Measurements from ENCODE around the gene MDC1.

The MDC1 gene

DNA sequence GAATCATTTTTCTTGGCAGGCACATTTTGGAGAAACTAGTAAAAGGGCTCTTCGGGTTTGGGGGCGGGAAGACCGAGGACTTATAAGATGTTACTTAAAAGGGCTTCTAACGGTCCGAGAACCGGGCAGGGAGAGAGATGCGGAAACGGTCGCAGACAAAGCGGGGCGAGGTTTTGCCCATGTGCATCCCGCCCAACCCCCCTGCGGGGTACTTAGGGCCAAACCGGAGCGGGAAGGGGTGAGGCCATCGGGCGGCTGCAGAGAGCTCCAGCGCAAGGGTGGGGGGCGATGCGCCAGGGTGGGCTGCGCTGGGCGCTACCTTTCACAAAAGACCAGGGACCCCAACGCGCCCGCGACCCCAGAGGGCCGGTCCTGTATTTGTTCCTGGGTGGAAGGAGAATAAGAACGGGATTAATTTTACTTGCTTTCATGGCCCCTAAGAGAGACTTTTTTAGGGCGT lies 3.7 kb upstream of the MDC1 start (continued):
- TF ChIP-seq, protein P1, sequence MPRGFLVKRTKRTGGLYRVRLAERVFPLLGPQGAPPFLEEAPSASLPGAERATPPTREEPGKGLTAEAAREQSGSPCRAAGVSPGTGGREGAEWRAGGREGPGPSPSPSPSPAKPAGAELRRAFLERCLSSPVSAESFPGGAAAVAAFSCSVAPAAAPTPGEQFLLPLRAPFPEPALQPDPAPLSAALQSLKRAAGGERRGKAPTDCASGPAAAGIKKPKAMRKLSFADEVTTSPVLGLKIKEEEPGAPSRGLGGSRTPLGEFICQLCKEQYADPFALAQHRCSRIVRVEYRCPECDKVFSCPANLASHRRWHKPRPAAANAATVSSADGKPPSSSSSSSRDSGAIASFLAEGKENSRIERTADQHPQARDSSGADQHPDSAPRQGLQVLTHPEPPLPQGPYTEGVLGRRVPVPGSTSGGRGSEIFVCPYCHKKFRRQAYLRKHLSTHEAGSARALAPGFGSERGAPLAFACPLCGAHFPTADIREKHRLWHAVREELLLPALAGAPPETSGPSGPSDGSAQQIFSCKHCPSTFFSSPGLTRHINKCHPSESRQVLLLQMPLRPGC (tag by site-specific recombination; IDR thresholded peaks at IDR 0.05) = no peak
- TF ChIP-seq KLF7 (tag by site-specific recombination; IDR thresholded peaks at IDR 0.05; ENCODE audit: borderline replicate concordance) (0 out of 2 replicates have a peak, but pooled peaks have one; percentile 22), ZNF623 (tag by site-specific recombination; IDR thresholded peaks at IDR 0.05) (no peak), FEZF1 (tag by site-specific recombination; IDR thresholded peaks at IDR 0.05) (no peak), ZNF701 (tag by site-specific recombination; IDR thresholded peaks at IDR 0.05) (no peak), ZNF214 (tag by site-specific recombination; IDR thresholded peaks at IDR 0.05; ENCODE audit: borderline replicate concordance) (no peak), ZBTB48 (tag by site-specific recombination; IDR thresholded peaks at IDR 0.05) (peak; percentile 62; the same call in 1 of the 2 replicates), GLIS2 (tag by site-specific recombination; IDR thresholded peaks at IDR 0.05) (peak; percentile 64), SCRT1 (tag by site-specific recombination; IDR thresholded peaks at IDR 0.05; ENCODE audit: borderline replicate concordance) (no peak), ZFP69B (tag by site-specific recombination; IDR thresholded peaks at IDR 0.05) (no peak), SETDB1 (IDR thresholded peaks at IDR 0.05; ENCODE audit: insufficient read length, low read length) (no peak), ZNF366 (tag by site-specific recombination; conservative IDR thresholded peaks at IDR 0.05) (no peak), KLF1 (tag by site-specific recombination; IDR thresholded peaks at IDR 0.05) (peak; percentile 65), ZNF548 (tag by site-specific recombination; IDR thresholded peaks at IDR 0.05) (peak; percentile 21; the same call in 1 of the 2 replicates), ZBTB7A (tag by site-specific recombination; IDR thresholded peaks at IDR 0.05; ENCODE audit: low read depth) (no peak), ZNF521 (tag by site-specific recombination; IDR thresholded peaks at IDR 0.05) (no peak), SP2 (tag by site-specific recombination; IDR thresholded peaks at IDR 0.05) (peak; percentile 65), ZSCAN30 (tag by site-specific recombination; IDR thresholded peaks at IDR 0.05) (0 out of 2 replicates have a peak, but pooled peaks have one; percentile 5), ZFP3 (tag by site-specific recombination; IDR thresholded peaks at IDR 0.05; ENCODE audit: low read depth) (no peak), ZNF426 (tag by site-specific recombination; IDR thresholded peaks at IDR 0.05) (0 out of 2 replicates have a peak, but pooled peaks have one; percentile 3), BCL11B (tag by site-specific recombination; IDR thresholded peaks at IDR 0.05; ENCODE audit: low read depth) (no peak), ZNF132 (tag by site-specific recombination; IDR thresholded peaks at IDR 0.05; ENCODE audit: borderline replicate concordance) (no peak), ZNF2 (tag by site-specific recombination; IDR thresholded peaks at IDR 0.05) (peak; percentile 18), EGR2 (tag by site-specific recombination; IDR thresholded peaks at IDR 0.05; ENCODE audit: low read depth) (no peak)
- TF ChIP-seq, protein P2, sequence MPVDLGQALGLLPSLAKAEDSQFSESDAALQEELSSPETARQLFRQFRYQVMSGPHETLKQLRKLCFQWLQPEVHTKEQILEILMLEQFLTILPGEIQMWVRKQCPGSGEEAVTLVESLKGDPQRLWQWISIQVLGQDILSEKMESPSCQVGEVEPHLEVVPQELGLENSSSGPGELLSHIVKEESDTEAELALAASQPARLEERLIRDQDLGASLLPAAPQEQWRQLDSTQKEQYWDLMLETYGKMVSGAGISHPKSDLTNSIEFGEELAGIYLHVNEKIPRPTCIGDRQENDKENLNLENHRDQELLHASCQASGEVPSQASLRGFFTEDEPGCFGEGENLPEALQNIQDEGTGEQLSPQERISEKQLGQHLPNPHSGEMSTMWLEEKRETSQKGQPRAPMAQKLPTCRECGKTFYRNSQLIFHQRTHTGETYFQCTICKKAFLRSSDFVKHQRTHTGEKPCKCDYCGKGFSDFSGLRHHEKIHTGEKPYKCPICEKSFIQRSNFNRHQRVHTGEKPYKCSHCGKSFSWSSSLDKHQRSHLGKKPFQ (tag by site-specific recombination; IDR thresholded peaks at IDR 0.05) = no peak
- TF ChIP-seq, protein P3, sequence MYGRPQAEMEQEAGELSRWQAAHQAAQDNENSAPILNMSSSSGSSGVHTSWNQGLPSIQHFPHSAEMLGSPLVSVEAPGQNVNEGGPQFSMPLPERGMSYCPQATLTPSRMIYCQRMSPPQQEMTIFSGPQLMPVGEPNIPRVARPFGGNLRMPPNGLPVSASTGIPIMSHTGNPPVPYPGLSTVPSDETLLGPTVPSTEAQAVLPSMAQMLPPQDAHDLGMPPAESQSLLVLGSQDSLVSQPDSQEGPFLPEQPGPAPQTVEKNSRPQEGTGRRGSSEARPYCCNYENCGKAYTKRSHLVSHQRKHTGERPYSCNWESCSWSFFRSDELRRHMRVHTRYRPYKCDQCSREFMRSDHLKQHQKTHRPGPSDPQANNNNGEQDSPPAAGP (tag by site-specific recombination; IDR thresholded peaks at IDR 0.05) = peak; percentile 24; the same call in 1 of the 2 replicates
- TF ChIP-seq, protein P4, sequence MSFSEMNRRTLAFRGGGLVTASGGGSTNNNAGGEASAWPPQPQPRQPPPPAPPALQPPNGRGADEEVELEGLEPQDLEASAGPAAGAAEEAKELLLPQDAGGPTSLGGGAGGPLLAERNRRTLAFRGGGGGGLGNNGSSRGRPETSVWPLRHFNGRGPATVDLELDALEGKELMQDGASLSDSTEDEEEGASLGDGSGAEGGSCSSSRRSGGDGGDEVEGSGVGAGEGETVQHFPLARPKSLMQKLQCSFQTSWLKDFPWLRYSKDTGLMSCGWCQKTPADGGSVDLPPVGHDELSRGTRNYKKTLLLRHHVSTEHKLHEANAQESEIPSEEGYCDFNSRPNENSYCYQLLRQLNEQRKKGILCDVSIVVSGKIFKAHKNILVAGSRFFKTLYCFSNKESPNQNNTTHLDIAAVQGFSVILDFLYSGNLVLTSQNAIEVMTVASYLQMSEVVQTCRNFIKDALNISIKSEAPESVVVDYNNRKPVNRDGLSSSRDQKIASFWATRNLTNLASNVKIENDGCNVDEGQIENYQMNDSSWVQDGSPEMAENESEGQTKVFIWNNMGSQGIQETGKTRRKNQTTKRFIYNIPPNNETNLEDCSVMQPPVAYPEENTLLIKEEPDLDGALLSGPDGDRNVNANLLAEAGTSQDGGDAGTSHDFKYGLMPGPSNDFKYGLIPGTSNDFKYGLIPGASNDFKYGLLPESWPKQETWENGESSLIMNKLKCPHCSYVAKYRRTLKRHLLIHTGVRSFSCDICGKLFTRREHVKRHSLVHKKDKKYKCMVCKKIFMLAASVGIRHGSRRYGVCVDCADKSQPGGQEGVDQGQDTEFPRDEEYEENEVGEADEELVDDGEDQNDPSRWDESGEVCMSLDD (tag by site-specific recombination; IDR thresholded peaks at IDR 0.05) = 0 out of 2 replicates have a peak, but pooled peaks have one; percentile 49
- TF ChIP-seq, protein P5, sequence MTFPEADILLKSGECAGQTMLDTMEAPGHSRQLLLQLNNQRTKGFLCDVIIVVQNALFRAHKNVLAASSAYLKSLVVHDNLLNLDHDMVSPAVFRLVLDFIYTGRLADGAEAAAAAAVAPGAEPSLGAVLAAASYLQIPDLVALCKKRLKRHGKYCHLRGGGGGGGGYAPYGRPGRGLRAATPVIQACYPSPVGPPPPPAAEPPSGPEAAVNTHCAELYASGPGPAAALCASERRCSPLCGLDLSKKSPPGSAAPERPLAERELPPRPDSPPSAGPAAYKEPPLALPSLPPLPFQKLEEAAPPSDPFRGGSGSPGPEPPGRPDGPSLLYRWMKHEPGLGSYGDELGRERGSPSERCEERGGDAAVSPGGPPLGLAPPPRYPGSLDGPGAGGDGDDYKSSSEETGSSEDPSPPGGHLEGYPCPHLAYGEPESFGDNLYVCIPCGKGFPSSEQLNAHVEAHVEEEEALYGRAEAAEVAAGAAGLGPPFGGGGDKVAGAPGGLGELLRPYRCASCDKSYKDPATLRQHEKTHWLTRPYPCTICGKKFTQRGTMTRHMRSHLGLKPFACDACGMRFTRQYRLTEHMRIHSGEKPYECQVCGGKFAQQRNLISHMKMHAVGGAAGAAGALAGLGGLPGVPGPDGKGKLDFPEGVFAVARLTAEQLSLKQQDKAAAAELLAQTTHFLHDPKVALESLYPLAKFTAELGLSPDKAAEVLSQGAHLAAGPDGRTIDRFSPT (tag by site-specific recombination; IDR thresholded peaks at IDR 0.05) = peak; percentile 27; the same call in 1 of the 2 replicates
- TF ChIP-seq, protein P6, sequence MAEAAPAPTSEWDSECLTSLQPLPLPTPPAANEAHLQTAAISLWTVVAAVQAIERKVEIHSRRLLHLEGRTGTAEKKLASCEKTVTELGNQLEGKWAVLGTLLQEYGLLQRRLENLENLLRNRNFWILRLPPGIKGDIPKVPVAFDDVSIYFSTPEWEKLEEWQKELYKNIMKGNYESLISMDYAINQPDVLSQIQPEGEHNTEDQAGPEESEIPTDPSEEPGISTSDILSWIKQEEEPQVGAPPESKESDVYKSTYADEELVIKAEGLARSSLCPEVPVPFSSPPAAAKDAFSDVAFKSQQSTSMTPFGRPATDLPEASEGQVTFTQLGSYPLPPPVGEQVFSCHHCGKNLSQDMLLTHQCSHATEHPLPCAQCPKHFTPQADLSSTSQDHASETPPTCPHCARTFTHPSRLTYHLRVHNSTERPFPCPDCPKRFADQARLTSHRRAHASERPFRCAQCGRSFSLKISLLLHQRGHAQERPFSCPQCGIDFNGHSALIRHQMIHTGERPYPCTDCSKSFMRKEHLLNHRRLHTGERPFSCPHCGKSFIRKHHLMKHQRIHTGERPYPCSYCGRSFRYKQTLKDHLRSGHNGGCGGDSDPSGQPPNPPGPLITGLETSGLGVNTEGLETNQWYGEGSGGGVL (tag by site-specific recombination; IDR thresholded peaks at IDR 0.05) = 0 out of 2 replicates have a peak, but pooled peaks have one; percentile 22
